Skeletal muscle satellite cell (primary cell): ENCODE results near the gene GALNT9.
"Not testable (repeated sequence)": the region's sequence is repeated elsewhere in the genome, so short reads cannot be mapped to it uniquely, and the experiment has no call there.

Experiments used
- H3K27me3 ChIP-seq: 2 replicates; pipeline ENCODE4 v1.7.0; 2013; ENCODE audit warnings: low read length; ENCODE audit not compliant: control insufficient read depth, insufficient read depth
- H3K36me3 ChIP-seq: 2 replicates; pipeline ENCODE4 v1.7.0; 2013; ENCODE audit warnings: mild to moderate bottlenecking, control low read depth, low read length; ENCODE audit not compliant: insufficient read depth
- H3K4me1 ChIP-seq: 2 replicates; pipeline ENCODE4 v1.7.0; 2013; ENCODE audit warnings: low read length; ENCODE audit not compliant: control insufficient read depth, insufficient read depth
- H3K4me2 ChIP-seq: 2 replicates; pipeline ENCODE4 v1.7.0; 2013; ENCODE audit warnings: mild to moderate bottlenecking, low read length
- H3K4me3 ChIP-seq: 2 replicates; pipeline ENCODE4 v1.7.0; 2013; ENCODE audit warnings: low read length
- H3K9ac ChIP-seq: 2 replicates; pipeline ENCODE4 v1.7.0; 2013; ENCODE audit warnings: mild to moderate bottlenecking, low read depth, low read length, moderate library complexity
- H3K9me3 ChIP-seq: replicated peaks from 2 replicates; pipeline ENCODE4 v1.7.0; 2013; ENCODE audit warnings: mild to moderate bottlenecking, control low read depth, low read length

GALNT9 gene

GRCh38 chr12:132365226-132365625 is 35.8 kb upstream of the GALNT9 start:
- Histone ChIP-seq H3K4me2 (no peak overlapping the region), H3K27me3 (peaks cover 21% of the 10 kb centered on the region), H3K36me3 (no peaks in the 10 kb centered on the region), H3K9me3 (peaks cover 3% of the 10 kb centered on the region), H3K4me1 (no peaks in the 10 kb centered on the region), H3K4me3 (no peak overlapping the region), H3K9ac (no peak overlapping the region)

DNA sequence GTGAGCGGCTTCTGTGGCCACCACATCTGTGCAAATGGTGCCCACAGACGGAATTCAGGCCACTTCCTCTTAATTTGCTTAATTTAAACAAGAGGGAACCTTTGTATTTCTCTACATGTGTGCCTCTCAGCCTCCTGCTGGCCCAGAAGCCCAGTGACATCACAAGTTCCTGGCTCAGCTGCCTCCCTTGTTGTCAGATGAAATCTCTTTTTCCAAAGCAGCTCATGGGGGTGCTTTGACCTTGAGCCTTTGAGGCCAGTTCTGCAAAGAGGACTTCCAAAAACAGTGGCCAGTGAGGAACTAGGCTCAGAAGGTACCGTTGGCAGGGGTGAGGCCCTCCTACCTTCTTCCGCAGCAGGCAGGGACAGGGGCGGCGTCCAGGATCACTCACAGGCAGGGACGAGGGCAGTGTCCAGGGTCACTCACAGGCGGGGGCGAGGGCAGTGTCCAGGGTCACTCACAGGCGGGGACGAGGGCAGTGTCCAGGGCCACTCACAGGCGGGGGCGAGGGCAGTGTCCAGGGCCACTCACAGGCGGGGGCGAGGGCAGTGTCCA is 35.0 kb upstream of the GALNT9 start:
- H3K4me2 ChIP-seq: no peak overlapping the region
- no peak overlapping the region for H3K9ac ChIP-seq
- peaks cover 3% of the 10 kb centered on the region for H3K9me3 ChIP-seq
- no peak overlapping the region for H3K4me3 ChIP-seq
- no peaks in the 10 kb centered on the region for H3K4me1 ChIP-seq
- peaks cover 16% of the 10 kb centered on the region for H3K27me3 ChIP-seq
- H3K36me3 ChIP-seq: no peaks in the 10 kb centered on the region

- Histone ChIP-seq H3K9ac (no peak overlapping the region), H3K27me3 (peaks cover 16% of the 10 kb centered on the region), H3K4me1 (no peaks in the 10 kb centered on the region), H3K36me3 (no peaks in the 10 kb centered on the region), H3K4me2 (no peak overlapping the region), H3K4me3 (no peak overlapping the region), H3K9me3 (peaks cover 3% of the 10 kb centered on the region)
These were observed 34.4 kb upstream of the GALNT9 start for GRCh38 chr12:132363661-132364347.

DNA sequence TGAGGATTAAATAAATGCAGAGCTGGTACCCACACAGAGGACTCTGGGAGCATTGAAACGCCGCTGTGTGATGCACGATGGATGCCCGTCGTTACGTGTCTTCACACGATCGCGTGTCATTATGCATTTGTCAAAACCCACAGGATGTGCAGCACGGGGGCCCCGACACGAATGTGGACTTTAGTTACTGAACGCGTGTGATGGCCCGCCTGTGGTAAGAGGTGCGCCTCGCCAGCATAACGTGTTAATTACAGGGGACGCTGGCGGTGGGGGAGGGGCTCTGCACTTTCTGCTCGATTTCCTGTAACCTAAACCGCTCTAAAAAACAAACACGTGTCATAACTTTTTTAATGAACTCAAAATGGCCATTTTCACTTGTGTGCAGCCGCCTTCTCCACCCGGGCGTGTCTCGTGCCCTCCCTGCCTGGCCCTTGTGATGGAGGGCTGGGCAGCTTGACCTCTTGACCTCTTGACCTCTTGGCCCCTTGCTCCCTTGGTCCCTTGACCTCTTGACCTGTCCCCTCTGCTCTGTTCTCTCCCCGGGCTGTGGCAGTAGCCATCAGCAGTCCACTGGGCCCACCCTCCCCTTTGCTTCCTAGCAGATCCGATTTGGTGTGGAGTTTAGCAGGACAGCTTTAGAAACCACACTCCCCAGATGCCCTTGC is 33.7 kb upstream of the GALNT9 start:
- H3K4me2 ChIP-seq: no peak overlapping the region
- no peaks in the 10 kb centered on the region for H3K4me1 ChIP-seq
- H3K9ac ChIP-seq: no peak overlapping the region
- no peaks in the 10 kb centered on the region for H3K36me3 ChIP-seq
- H3K27me3 ChIP-seq: peaks cover 16% of the 10 kb centered on the region
- H3K4me3 ChIP-seq: no peak overlapping the region
- H3K9me3 ChIP-seq: peaks cover 3% of the 10 kb centered on the region

DNA sequence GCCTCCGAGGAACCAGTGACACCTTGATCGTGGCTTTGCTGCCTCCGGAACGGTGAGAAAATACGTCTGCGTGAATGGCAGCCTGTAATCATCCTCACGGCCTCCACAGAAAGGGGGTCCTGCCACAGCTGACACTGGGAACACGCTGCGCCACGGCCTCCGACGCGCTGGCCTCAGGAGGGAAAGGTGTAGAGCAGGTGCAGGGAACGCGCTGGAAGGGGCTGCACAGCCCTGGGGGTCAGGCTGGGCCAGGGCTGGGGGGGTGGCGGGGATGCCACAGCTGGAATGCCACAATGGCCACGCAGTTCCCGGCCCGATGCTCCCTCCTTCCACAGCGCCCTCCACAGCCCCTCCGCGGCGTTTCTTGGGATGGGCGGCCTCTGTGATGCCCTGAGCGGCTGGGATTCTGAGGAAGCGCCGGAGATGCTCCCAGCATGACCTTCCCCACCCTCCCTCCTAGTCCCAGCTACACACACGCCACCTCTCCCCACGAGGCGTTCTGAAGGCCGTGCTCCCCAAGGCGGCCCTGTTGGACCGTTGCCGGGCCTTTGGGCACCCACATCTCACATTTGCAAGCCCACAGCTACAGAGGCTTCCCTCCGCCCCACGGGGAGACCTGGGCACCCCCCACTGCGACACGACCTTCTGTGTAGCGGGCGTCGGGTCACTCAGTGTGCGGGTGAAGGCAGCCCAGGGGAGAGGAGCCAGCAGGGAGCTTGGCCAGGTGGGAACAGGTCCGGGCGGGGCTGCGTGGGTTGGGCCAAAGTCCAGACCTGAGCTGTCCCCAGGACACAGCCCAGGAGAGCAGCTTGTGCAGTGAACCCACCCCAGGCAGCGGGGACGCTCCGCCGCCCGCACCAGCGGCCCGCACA is 31.8 kb upstream of the GALNT9 start:
- Histone ChIP-seq H3K9me3 (peaks cover 3% of the 10 kb centered on the region), H3K27me3 (peaks cover 12% of the 10 kb centered on the region), H3K9ac (no peak overlapping the region), H3K4me2 (no peak overlapping the region), H3K4me1 (no peaks in the 10 kb centered on the region), H3K36me3 (no peaks in the 10 kb centered on the region), H3K4me3 (no peak overlapping the region)

- H3K27me3 ChIP-seq: peaks cover 10% of the 10 kb centered on the region
- no peaks in the 10 kb centered on the region for H3K4me1 ChIP-seq
- H3K4me2 ChIP-seq: no peak overlapping the region
- H3K9me3 ChIP-seq: peaks cover 3% of the 10 kb centered on the region
- no peak overlapping the region for H3K9ac ChIP-seq
- H3K4me3 ChIP-seq: no peak overlapping the region
- H3K36me3 ChIP-seq: no peaks in the 10 kb centered on the region
These were observed 31.0 kb upstream of the GALNT9 start for GRCh38 chr12:132360410-132360809.

DNA sequence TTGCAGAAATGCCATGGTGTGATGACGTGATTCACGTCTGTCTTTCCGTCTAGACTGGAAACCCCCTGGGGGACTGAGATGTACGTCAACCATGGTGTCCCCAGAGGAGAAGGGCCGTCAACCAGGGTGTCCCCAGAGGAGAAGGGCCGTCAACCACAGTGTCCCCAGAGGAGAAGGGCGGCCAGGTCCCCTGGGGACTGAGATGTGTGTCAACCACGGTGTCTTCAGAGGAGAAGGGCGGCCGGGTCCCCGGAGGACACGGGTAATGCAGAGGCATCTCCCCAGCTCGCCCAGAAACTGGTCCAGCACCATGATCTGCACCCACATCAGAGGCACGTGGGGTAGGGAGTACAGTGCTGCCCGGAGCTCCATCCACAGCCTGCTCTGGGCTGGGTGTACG is 30.6 kb upstream of the GALNT9 start:
- H3K4me2 ChIP-seq: no peak overlapping the region
- no peak overlapping the region for H3K9ac ChIP-seq
- no peak overlapping the region for H3K4me3 ChIP-seq
- H3K36me3 ChIP-seq: no peaks in the 10 kb centered on the region
- no peaks in the 10 kb centered on the region for H3K4me1 ChIP-seq
- H3K9me3 ChIP-seq: peaks cover 3% of the 10 kb centered on the region
- H3K27me3 ChIP-seq: peaks cover 10% of the 10 kb centered on the region

GRCh38 chr12:132359551-132359950 is 30.2 kb upstream of the GALNT9 start:
- H3K27me3 ChIP-seq: peaks cover 13% of the 10 kb centered on the region
- peaks cover 3% of the 10 kb centered on the region for H3K9me3 ChIP-seq
- no peak overlapping the region for H3K9ac ChIP-seq
- H3K36me3 ChIP-seq: no peaks in the 10 kb centered on the region
- H3K4me3 ChIP-seq: no peak overlapping the region
- H3K4me1 ChIP-seq: no peaks in the 10 kb centered on the region
- H3K4me2 ChIP-seq: no peak overlapping the region

GRCh38 chr12:132358241-132359225 is 29.1 kb upstream of the GALNT9 start:
- H3K9ac ChIP-seq, H3K4me2 ChIP-seq, H3K9me3 ChIP-seq, H3K36me3 ChIP-seq, H3K4me1 ChIP-seq, H3K4me3 ChIP-seq: not testable (repeated sequence)
- peaks cover 23% of the 10 kb centered on the region for H3K27me3 ChIP-seq

DNA sequence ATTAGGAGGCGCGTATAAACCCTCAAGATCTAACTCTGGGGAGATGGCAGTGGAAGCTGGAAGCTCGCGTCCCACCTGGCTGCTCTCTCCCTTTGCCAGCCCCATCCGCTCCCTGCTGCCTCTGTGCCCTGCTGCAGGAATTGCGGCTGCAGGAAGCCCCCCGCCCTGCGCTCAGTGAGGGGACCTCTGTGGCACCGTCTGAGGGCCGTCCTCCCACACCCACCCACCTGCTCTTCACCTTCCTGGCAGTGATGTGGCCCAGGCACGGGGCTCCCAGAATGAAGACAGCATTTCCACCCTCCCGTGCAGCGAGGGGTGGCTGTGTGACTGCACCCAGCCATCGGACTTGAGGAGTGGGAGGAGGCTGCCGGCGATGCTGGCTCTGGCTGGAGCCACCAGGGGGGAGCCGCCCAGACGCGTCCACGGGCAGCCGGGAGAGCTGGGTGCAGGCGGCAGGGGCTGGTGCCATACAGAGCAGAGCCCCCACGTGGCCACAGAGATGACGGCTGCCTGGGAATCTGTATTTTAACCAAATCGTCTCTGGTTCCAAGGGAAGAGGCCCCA is 28.3 kb upstream of the GALNT9 start:
- Histone ChIP-seq H3K4me2 (no peak overlapping the region), H3K4me3 (no peak overlapping the region), H3K27me3 (peaks cover 28% of the 10 kb centered on the region), H3K9ac (no peak overlapping the region), H3K4me1 (no peaks in the 10 kb centered on the region), H3K9me3 (peaks cover 3% of the 10 kb centered on the region), H3K36me3 (no peaks in the 10 kb centered on the region)
